Measurements from ENCODE around the gene FRMD4A.
A peak's percentile ranks its signal among the peaks of the same experiment; 100 is the strongest.

The FRMD4A gene

DNA sequence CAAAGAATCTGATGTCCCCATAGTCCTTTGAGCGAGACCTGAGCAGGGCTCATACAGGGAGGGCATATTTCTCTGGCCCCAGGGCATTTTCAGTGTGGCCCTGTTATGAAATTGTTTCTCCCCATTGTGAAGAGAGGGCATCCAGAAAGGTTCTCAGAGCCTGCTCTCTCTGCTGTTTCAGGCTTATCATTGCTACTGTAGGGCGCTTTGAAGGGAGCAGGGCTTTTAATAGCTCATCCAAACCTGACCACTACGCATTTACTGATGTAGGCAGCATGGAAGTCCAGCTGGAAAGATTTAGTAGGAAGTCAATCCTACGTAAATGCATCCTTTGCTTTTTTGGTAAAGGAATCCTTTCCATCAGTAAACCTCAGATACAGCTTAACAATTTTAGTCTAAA lies 675.9 kb downstream of the FRMD4A start:
- no peak overlapping the region for H3K4me3 ChIP-seq (ENCODE audit: low read length)
- DNase-seq (ENCODE audit: low read depth, low spot score): no peak

DNA sequence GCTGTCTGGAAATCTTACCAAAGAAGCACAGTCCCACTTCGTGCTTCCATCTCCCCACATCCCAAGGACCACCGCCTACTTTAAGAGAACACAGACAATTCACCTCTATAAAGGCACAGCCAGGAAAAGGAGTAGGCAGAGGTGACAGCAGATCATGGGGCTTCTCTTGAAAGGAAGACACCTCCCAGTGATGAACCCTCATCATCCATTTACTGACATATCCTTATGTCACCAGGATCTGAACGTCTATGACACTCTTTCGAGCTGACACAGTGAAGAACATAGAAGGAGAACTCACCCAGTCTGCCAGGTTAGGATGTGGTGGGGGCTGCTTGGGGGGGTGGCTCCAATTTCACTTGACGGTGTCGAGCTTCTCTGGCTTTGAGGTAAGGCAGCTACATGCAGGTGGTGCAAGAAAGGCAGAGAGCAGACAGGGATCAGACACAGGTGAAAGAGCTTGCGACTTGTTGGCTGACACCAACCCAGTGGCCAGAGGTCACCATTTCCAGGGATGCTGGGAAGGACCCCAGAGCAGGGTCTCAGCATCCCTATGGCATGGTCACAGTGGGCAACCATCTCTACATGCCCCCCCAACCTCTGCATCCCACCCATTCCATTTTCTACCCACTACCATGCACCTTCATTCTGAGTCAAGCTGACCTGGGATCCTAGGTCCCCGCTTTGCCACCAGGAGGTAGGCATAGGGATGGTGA lies 676.5 kb downstream of the FRMD4A start:
- no peak for DNase-seq (ENCODE audit: low read depth, low spot score)
- no peak overlapping the region for H3K4me3 ChIP-seq (ENCODE audit: low read length)

DNA sequence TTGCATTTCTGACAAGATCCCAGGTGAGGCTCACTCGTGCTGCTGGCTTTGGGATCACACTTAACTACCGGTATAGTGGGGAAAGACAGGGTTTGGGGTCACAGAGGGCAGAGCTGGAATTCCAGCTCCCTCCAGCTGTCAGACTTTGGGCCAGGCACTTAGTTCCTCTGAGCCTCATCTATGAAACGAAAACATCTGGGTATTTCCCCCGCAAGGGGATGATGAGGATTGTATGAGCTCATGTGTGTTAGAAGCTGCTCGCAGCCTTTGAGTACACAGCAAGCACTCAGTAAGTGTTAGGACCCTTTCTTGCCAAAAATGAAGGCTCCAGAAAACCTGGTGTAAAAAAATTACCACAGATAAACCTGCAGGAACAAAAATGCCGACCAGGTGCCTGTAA lies 677.9 kb downstream of the FRMD4A start:
- DNase-seq (ENCODE audit: low read depth, low spot score): no peak
- no peak overlapping the region for H3K4me3 ChIP-seq (ENCODE audit: low read length)

- DNase-seq (ENCODE audit: low read depth, low spot score): no peak
- H3K4me3 ChIP-seq (ENCODE audit: low read length): no peak overlapping the region
These were observed 678.6 kb downstream of the FRMD4A start for GRCh38 chr10:13651969-13652720.

GRCh38 chr10:13650961-13651360 lies 679.8 kb downstream of the FRMD4A start:
- DNase-seq (ENCODE audit: low read depth, low spot score): no peak
- no peak overlapping the region for H3K4me3 ChIP-seq (ENCODE audit: low read length)

DNA sequence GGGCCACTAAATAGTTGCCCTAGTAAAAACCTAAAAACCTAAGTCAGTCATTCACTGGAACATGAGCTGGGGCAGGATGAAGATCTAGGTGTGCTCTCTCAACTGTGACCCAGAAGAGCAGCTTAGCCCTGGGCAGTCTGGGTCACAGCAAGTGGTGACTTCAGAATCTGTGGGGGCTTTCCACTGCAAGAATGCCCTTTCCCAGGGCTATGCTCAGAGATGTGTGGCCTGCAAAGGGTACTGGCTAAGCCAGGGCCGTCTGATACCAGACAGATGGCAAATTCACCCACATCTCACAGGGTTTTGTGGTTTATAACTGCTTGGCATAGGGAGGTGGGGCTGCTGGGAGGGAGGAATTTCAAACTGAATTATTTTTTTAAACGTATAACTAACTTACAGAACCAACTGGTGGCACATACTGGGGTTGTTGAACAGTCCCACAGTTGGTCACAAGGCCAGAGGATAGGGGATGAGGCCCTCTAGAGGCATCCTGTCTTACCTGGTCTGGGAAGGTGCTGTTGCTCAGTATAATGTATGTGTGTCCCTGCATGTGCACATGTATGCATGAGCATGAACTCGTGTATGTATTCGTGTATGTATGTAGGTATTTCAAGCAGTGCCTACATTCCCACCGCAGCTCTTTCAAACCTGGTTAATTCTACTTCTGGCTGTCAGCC lies 680.7 kb downstream of the FRMD4A start:
- H3K4me3 ChIP-seq (ENCODE audit: low read length): peak overlapping the region; percentile 54
- DNase-seq (ENCODE audit: low read depth, low spot score): peak; percentile 64

GRCh38 chr10:13648425-13648824 lies 682.3 kb downstream of the FRMD4A start:
- peak; percentile 80 for DNase-seq (ENCODE audit: low read depth, low spot score)
- peak overlapping the region; percentile 54 for H3K4me3 ChIP-seq (ENCODE audit: low read length)

DNA sequence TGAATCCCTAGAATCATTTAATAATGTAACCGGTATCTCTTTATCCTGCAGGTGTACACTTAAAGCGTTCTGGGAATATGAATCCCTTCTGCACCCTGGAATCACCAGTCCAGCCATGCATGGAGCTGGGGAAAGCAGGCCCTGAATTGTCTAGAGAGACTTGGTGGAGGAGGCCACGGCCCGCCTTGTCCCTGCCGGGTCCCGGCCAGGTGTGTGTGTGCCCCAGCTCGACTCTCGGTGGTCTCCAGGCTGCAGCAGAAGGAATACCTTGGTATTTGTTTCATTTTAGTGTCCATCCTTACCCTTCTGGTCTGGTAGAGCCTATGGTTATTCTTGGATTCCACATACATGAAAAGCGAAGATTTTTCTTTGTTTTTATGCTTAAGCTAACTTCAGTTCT lies 685.9 kb downstream of the FRMD4A start:
- DNase-seq (ENCODE audit: low read depth, low spot score): no peak
- H3K4me3 ChIP-seq (ENCODE audit: low read length): no peak overlapping the region

DNA sequence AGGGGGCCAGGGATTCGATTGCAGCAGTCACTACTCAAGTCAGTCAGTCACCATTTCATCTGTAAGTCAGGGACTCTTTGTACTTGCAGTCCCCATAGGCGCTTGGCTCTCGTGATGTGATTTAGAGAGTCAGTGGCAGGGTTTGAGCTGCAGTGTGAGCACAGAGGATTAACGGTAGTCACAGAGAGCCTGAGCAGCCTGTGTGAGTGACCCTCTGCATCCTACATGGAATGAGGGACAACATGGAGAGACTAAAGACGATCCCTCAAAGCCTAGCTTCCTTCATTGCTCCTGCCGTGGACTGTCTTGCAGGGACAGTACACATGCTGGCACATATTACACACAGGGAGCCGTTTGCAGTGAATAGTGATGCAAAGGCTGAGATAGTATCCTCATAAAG lies 687.7 kb downstream of the FRMD4A start:
- H3K4me3 ChIP-seq (ENCODE audit: low read length): no peak overlapping the region
- no peak for DNase-seq (ENCODE audit: low read depth, low spot score)

- DNase-seq (ENCODE audit: low read depth, low spot score): no peak
- no peak overlapping the region for H3K4me3 ChIP-seq (ENCODE audit: low read length)
These were observed 688.4 kb downstream of the FRMD4A start for GRCh38 chr10:13642293-13642692.

GRCh38 chr10:13637894-13638293 lies 692.8 kb downstream of the FRMD4A start:
- DNase-seq (ENCODE audit: low read depth, low spot score): no peak
- no peak overlapping the region for H3K4me3 ChIP-seq (ENCODE audit: low read length)

- H3K4me3 ChIP-seq (ENCODE audit: low read length): no peak overlapping the region
- no peak for DNase-seq (ENCODE audit: low read depth, low spot score)
These were observed 693.3 kb downstream of the FRMD4A start for GRCh38 chr10:13637303-13637856.

DNA sequence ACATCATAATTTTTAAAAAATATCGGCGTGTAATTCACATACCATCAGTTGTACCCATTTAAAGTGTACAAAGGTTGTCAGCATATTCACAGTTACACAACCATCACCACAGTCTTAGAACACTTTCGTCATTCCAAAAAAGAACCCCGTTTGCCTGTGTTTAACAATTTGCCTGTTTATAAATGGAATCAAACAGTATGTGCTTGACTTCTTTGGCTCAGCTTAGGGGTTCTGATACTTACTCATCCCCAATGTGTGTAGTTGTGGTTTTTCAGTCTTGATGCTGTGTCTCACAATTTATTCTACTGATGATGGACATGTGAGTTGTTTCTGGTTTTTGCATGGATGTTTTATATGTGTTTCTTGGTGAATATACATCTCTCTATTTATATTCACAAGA lies 693.9 kb downstream of the FRMD4A start:
- no peak overlapping the region for H3K4me3 ChIP-seq (ENCODE audit: low read length)
- DNase-seq (ENCODE audit: low read depth, low spot score): no peak

DNA sequence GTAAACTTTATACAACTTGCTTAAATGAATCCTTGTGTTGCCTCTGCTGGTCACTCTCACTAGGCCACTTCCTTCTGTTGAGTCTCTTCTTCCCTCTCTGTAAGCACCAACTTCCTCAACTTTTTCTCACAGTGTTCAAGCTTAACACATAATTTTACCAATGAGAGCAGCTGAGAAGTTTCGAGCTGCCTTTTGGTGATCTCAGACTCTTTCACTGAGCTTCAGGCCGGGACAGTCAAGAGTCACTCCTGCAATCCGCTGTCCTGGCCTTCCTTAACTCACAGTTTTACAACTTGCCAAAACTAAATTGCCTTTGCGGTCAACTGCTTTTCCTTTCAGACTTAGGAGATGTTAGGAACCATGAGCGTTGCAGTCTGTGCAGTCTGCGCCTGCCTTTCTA lies 696.5 kb downstream of the FRMD4A start:
- no peak for DNase-seq (ENCODE audit: low read depth, low spot score)
- H3K4me3 ChIP-seq (ENCODE audit: low read length): no peak overlapping the region

DNA sequence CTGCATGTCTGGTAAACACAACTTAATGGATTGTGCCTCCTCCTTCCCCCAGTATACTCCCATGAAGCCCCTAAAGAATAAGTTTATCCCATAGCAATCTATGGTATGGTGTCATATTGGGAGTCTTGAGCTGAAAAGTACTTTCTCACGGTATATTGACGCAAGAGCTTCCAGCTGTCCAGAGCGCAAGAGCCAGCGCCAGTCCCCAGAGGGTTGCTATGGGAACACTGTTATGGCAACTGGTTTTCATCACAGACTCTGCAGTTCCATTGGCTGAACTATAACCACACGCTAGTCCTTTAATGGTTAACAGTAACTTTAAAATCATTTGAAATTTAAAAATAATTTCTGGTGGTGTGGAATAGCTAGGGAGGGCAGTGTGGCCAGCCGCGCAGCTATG lies 697.0 kb downstream of the FRMD4A start:
- no peak for DNase-seq (ENCODE audit: low read depth, low spot score)
- H3K4me3 ChIP-seq (ENCODE audit: low read length): no peak overlapping the region

DNA sequence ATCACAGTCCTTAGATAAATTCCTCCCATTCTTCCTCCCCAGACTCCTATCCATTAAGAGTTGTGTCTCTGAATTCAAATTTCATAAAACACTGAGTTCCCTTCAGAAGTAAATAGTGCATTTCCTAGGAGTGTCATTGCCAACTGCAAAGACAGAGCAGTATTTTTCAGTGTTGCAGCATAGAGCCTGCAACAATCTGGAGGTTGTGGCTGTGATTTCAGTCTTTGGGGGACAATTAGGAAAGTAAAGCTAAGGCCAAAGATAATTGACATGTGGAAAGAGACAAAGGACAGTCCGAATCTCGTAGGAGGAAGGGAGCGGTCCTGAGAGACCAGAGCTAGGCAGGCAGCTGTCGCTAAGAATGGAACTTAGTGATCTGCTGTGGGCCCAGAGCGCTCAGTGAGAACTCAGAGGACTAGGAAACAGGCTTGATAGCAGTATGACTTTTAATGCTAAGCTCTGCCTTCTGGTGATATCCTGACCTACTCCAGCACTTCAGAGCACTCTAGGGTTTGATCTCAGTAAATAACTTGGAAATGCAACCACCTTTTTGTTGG lies 697.8 kb downstream of the FRMD4A start:
- no peak overlapping the region for H3K4me3 ChIP-seq (ENCODE audit: low read length)
- no peak for DNase-seq (ENCODE audit: low read depth, low spot score)

DNA sequence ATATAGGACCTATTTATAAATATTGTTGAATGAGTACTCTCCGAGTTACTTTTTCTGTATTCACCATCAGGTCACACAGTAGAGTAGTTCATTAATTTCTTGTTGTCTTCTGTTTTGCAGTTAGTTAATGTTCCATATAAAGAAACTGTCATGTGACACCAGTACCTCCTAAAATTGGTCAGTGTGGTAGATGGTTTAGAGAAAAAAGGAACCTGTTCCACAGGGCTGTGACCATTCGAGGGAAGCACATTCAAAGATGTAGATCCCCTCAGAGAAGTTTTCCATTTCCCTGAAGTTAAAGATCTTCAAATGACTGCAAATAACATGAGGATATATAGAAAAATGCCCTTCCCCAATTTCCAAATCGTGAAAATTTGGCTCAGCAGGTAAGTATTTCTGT lies 698.3 kb downstream of the FRMD4A start:
- H3K4me3 ChIP-seq (ENCODE audit: low read length): no peak overlapping the region
- DNase-seq (ENCODE audit: low read depth, low spot score): no peak

GRCh38 chr10:13631594-13631993 lies 699.1 kb downstream of the FRMD4A start:
- H3K4me3 ChIP-seq (ENCODE audit: low read length): no peak overlapping the region

GRCh38 chr10:13630231-13630630 lies 700.5 kb downstream of the FRMD4A start:
- no peak for DNase-seq (ENCODE audit: low read depth, low spot score)
- no peak overlapping the region for H3K4me3 ChIP-seq (ENCODE audit: low read length)

More at GRCh38 chr10:13631594-13631993, 699.1 kb downstream of the FRMD4A start:
- DNase-seq (ENCODE audit: low read depth, low spot score): no peak

DNA sequence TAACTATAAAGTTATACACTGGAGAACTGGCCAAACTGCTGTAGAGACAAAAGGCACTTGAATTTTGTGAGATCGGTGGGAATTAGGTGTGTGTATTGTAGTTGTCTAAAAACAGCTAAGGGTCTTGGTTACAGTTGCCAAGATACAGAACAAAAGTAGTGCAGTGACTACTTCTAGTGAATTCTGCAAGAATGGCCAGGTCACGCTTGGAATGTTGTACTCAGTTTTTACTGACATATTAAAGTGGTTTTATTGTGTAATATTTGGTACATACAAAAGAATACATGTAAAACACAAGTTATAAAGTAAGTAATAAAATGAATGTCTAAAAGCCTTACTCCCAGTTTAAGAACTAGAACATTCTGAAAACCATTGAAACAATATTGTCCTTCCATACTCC lies 701.6 kb downstream of the FRMD4A start:
- no peak overlapping the region for H3K4me3 ChIP-seq (ENCODE audit: low read length)
- no peak for DNase-seq (ENCODE audit: low read depth, low spot score)
